Measurements from ENCODE around the gene FBXW8. TPM values are rescaled to one million over a fixed set of nuclear protein-coding genes. Genes with fewer than 3 reads are reported as not detected.

FBXW8 gene
- total and polyA plus RNA-seq, 2 experiments from 2014 or later: 17.0 to 20.6 TPM

GRCh38 chr12:117026343-117026742, 115.6 kb downstream of the FBXW8 start:
- H3K9me3 ChIP-seq (ENCODE audit: low read depth): no peaks in the 10 kb centered on the region
- H3K27ac ChIP-seq: no peak overlapping the region
- H3K36me3 ChIP-seq (replicated peaks; ENCODE audit: insufficient read depth, low read depth): no peaks in the 10 kb centered on the region
- no peak overlapping the region for H2AFZ ChIP-seq
- H3K79me2 ChIP-seq: peaks cover 6% of the 10 kb centered on the region
- H3K9me2 ChIP-seq (replicated peaks; ENCODE audit: insufficient read depth): no peaks in the 10 kb centered on the region
- WGBS (ENCODE audit: low lambda C conversion rate, missing lambda C conversion rate): 81% methylated on average over 4 of the region's 4 CpGs
- TF ChIP-seq EZH2 (IDR thresholded peaks at IDR 0.05; ENCODE audit: borderline replicate concordance) (no peak), EZH2phosphoT487 (IDR thresholded peaks at IDR 0.05; ENCODE audit: low read depth, severe bottlenecking, unreplicated experiment) (no peak)
- no peaks in the 10 kb centered on the region for H3K4me1 ChIP-seq (ENCODE audit: insufficient read depth)
- H3K4me2 ChIP-seq: no peak overlapping the region
- no peak overlapping the region for H3K4me3 ChIP-seq
- no peak for DNase-seq (ENCODE audit: low spot score)
- no peaks in the 10 kb centered on the region for H4K20me1 ChIP-seq (ENCODE audit: insufficient read depth, poor library complexity, severe bottlenecking)
- H3K27me3 ChIP-seq: no peaks in the 10 kb centered on the region

GRCh38 chr12:117026921-117027250, 116.1 kb downstream of the FBXW8 start:
- WGBS (ENCODE audit: low lambda C conversion rate, missing lambda C conversion rate): 97% methylated on average over 8 of the region's 8 CpGs
- Histone ChIP-seq H3K4me3 (no peak overlapping the region), H3K4me1 (ENCODE audit: insufficient read depth) (no peaks in the 10 kb centered on the region), H4K20me1 (ENCODE audit: insufficient read depth, poor library complexity, severe bottlenecking) (no peaks in the 10 kb centered on the region), H3K4me2 (no peak overlapping the region), H2AFZ (no peak overlapping the region), H3K9me2 (replicated peaks; ENCODE audit: insufficient read depth) (no peaks in the 10 kb centered on the region), H3K79me2 (peaks cover 3% of the 10 kb centered on the region), H3K9me3 (ENCODE audit: low read depth) (no peaks in the 10 kb centered on the region), H3K27me3 (no peaks in the 10 kb centered on the region), H3K27ac (no peak overlapping the region), H3K36me3 (replicated peaks; ENCODE audit: insufficient read depth, low read depth) (no peaks in the 10 kb centered on the region)
- TF ChIP-seq EZH2phosphoT487 (IDR thresholded peaks at IDR 0.05; ENCODE audit: low read depth, severe bottlenecking, unreplicated experiment): no peak
- no peak for TF ChIP-seq EZH2 (IDR thresholded peaks at IDR 0.05; ENCODE audit: borderline replicate concordance)
- TF ChIP-seq CTCF (IDR thresholded peaks at IDR 0.05; ENCODE audit: poor library complexity): no peak
- no peak for DNase-seq (ENCODE audit: low spot score)

GRCh38 chr12:117027251-117028086, 116.7 kb downstream of the FBXW8 start:
- TF ChIP-seq EZH2phosphoT487 (IDR thresholded peaks at IDR 0.05; ENCODE audit: low read depth, severe bottlenecking, unreplicated experiment) (no peak), CTCF (IDR thresholded peaks at IDR 0.05; ENCODE audit: poor library complexity) (no peak), EZH2 (IDR thresholded peaks at IDR 0.05; ENCODE audit: borderline replicate concordance) (no peak)
- no peak overlapping the region for H3K4me2 ChIP-seq
- no peaks in the 10 kb centered on the region for H4K20me1 ChIP-seq (ENCODE audit: insufficient read depth, poor library complexity, severe bottlenecking)
- H3K4me1 ChIP-seq (ENCODE audit: insufficient read depth): peaks cover under 1% of the 10 kb centered on the region
- H3K27me3 ChIP-seq: no peaks in the 10 kb centered on the region
- H3K79me2 ChIP-seq: no peaks in the 10 kb centered on the region
- H3K36me3 ChIP-seq (replicated peaks; ENCODE audit: insufficient read depth, low read depth): no peaks in the 10 kb centered on the region
- no peaks in the 10 kb centered on the region for H3K9me3 ChIP-seq (ENCODE audit: low read depth)
- DNase-seq (ENCODE audit: low spot score): no peak
- no peak overlapping the region for H2AFZ ChIP-seq
- WGBS (ENCODE audit: low lambda C conversion rate, missing lambda C conversion rate): 98% methylated on average over 38 of the region's 38 CpGs
- H3K9me2 ChIP-seq (replicated peaks; ENCODE audit: insufficient read depth): no peaks in the 10 kb centered on the region
- no peak overlapping the region for H3K27ac ChIP-seq
- no peak overlapping the region for H3K4me3 ChIP-seq

- no peaks in the 10 kb centered on the region for H4K20me1 ChIP-seq (ENCODE audit: insufficient read depth, poor library complexity, severe bottlenecking)
- no peak overlapping the region for H3K4me2 ChIP-seq
- no peak overlapping the region for H3K27ac ChIP-seq
- peaks cover 9% of the 10 kb centered on the region for H3K4me1 ChIP-seq (ENCODE audit: insufficient read depth)
- no peak overlapping the region for H2AFZ ChIP-seq
- H3K9me2 ChIP-seq (replicated peaks; ENCODE audit: insufficient read depth): no peaks in the 10 kb centered on the region
- 95% methylated on average over 14 of the region's 14 CpGs for WGBS (ENCODE audit: low lambda C conversion rate, missing lambda C conversion rate)
- H3K27me3 ChIP-seq: no peaks in the 10 kb centered on the region
- H3K9me3 ChIP-seq (ENCODE audit: low read depth): no peaks in the 10 kb centered on the region
- H3K4me3 ChIP-seq: no peak overlapping the region
- no peaks in the 10 kb centered on the region for H3K79me2 ChIP-seq
- DNase-seq (ENCODE audit: low spot score): no peak
- no peaks in the 10 kb centered on the region for H3K36me3 ChIP-seq (replicated peaks; ENCODE audit: insufficient read depth, low read depth)
- TF ChIP-seq EZH2 (IDR thresholded peaks at IDR 0.05; ENCODE audit: borderline replicate concordance) (no peak), EZH2phosphoT487 (IDR thresholded peaks at IDR 0.05; ENCODE audit: low read depth, severe bottlenecking, unreplicated experiment) (no peak), CTCF (IDR thresholded peaks at IDR 0.05; ENCODE audit: poor library complexity) (no peak)
Observed at GRCh38 chr12:117028254-117028653, 117.5 kb downstream of the FBXW8 start.
